Activated CD8-positive, alpha-beta memory T cell treated with anti-CD3 and anti-CD28 coated beads for 36 hours (primary cell): ENCODE measurements around the gene NFYC. TPM values are rescaled to one million over a fixed set of nuclear protein-coding genes. Genes with fewer than 3 reads are reported as not detected.

ENCODE experiments used
- CTCF ChIA-PET: fragments of 350-600 bp; sonication (Branson Sonifier 250); formaldehyde crosslinking; loops from one replicate; lab custom pipeline; 2021; ENCODE audit warnings: antibody characterized with exemption; lab: Charles Lee
- POLR2A ChIA-PET: fragments of 350-600 bp; sonication (Branson Sonifier 250); formaldehyde crosslinking; loops from one replicate; lab custom pipeline; 2021; ENCODE audit warnings: antibody characterized with exemption; lab: Charles Lee
- total RNA-seq, 2 experiments: library from RNA; stranded (reverse); gene quantifications; one replicate each; pipeline ENCODE4 v1.2.3, GENCODE V29; 2021

NFYC gene
- total RNA-seq, 2 experiments from 2014 or later: 56.5 to 67.9 TPM

DNA sequence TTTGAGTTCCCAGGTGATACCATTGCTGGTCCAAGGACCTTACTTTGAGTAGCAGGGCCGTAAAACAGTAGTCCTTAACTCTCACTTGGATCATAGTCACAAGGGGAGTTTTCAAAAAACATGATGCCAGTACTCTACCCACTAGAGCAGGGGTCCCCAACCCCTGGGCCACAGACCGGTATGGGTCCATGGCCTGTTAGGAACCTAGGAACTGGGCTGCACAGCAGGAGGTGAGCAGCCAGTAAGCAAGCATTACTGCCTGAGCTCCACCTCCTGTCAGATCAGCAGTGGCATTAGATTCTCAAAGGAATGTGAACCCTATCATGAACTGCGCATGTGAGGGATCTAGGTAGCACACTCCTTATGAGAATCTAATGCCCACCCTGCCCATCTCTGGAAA, 52.4 kb downstream of the NFYC start:
- CTCF ChIA-PET: interaction anchor here (1.1 kb wide), 1 partner anchor 12 kb away, joined by 3 read pairs; no protein-coding TSS in a partner anchor
- POLR2A ChIA-PET: no interaction called here

DNA sequence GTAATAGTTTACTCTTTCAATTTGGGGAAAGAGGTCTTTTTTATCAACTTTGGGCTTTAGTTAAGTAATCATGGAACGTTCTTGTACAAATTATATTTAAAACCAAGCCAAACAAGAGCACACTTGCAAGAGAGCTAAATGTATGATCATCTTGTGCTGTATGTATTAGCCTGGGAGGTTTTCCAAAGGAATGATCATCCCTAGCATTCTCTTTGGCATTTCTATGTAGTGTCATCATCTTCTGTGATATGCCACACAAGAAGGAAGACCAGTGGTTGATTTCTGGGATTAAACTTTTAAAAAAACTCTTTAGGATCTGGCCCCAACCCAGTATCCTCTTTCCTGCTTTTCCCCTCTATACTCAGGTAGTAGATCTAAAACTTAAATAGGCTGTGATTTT, 53.7 kb downstream of the NFYC start:
- ChIA-PET POLR2A (interaction anchor here (0.5 kb wide), 1 partner anchor 1349 kb away, joined by 4 read pairs; no protein-coding TSS in a partner anchor), CTCF (no interaction called here)

- ChIA-PET CTCF (no interaction called here), POLR2A (no interaction called here)
Observed at GRCh38 chr1:40746344-40747090, 55.0 kb downstream of the NFYC start.

GRCh38 chr1:40748841-40749718, 57.6 kb downstream of the NFYC start:
- CTCF ChIA-PET: no interaction called here
- POLR2A ChIA-PET: no interaction called here

DNA sequence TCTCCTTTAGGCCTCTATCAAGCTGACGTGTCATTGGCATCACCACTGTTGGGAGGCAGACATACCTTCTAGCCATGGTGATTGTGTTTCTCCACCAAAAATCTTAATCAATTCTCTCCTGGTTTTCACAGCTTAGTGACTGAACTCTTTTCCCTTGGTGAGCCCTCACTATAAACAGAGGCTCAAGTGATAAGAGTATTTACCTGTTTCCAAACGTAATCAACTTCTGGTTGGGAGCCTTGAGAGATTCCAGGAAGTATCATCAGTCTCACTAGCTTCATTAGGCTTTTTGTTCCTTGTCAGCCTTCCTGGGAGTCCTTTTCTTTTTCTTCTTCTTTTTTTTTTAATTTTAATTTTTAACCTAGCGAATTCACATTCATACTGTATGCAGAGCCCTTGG, 58.3 kb downstream of the NFYC start:
- POLR2A ChIA-PET: no interaction called here
- CTCF ChIA-PET: no interaction called here

- ChIA-PET POLR2A (no interaction called here), CTCF (no interaction called here)
Observed at GRCh38 chr1:40750451-40750908, 59.0 kb downstream of the NFYC start.

- ChIA-PET POLR2A (no interaction called here), CTCF (no interaction called here)
Observed at GRCh38 chr1:40751802-40752201, 60.3 kb downstream of the NFYC start.

DNA sequence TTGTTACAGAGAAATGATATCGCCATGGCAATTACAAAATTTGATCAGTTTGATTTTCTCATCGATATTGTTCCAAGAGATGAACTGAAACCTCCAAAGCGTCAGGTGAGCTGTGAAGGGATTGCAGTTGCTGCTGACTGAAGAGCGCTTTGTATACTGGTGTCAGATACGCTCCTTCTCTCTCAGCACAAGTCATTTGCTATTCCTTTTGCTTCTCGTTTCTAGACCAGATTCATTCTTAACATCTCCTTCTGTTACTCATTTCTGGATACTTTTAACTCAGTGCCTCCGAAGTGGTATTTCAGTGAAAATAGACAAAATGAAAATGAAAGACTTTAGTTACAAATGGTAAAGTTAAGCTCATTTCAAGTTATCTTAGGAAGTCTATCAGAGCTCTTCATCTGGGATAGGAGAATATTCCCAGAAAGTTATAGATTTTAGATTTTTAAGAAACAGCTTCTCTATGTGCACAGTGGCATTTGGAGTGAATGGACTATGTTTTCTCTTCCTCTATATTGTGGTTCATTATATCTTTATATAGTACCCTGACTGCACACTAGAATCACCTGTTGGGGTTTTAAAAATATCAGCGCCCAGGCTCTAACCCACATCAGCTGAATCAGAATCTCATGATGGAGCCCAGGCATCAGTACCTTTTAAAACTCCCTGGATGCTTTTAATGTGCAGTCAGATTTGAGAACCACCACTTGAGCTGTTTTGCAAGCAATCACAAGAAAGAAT, 61.8 kb downstream of the NFYC start:
- ChIA-PET POLR2A (interaction anchor here (0.8 kb wide), 1 partner anchor 54 kb away, joined by 4 read pairs; no protein-coding TSS in a partner anchor), CTCF (interaction anchor here (1.0 to 1.9 kb wide), 3 partner anchors 21 to 62 kb away, joined by 3 to 7 read pairs (median 3); partner anchors contain the start of gene NFYC)

GRCh38 chr1:40754201-40754600, 62.7 kb downstream of the NFYC start:
- ChIA-PET POLR2A (no interaction called here), CTCF (interaction anchor here (1.9 kb wide), 1 partner anchor 20 kb away, joined by 7 read pairs; no protein-coding TSS in a partner anchor)

- POLR2A ChIA-PET: no interaction called here
- CTCF ChIA-PET: interaction anchor here (3.3 kb wide), 1 partner anchor 17 kb away, joined by 16 read pairs; no protein-coding TSS in a partner anchor
Observed at GRCh38 chr1:40755067-40755466, 63.6 kb downstream of the NFYC start.

DNA sequence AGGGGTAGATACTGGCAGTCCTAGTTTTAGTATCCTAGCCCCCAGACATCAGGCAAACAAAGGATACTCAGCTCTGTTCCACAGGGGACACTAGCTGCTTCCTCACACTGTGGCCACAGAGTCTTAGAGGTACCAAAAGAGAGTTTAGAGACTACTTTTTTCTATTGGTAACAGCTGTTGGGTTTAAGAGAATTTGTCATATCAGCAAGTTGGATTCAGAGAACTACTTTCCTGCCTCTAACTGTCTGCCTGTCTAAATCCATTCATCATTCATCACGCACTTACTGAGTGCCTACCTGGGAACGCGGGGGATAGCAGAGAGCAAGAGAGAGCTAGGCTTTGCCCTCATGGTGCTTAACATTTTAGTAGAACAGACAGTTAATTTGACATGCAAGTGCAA, 65.0 kb downstream of the NFYC start:
- CTCF ChIA-PET: interaction anchor here (3.3 kb wide), 1 partner anchor 16 kb away, joined by 16 read pairs; no protein-coding TSS in a partner anchor
- POLR2A ChIA-PET: no interaction called here

DNA sequence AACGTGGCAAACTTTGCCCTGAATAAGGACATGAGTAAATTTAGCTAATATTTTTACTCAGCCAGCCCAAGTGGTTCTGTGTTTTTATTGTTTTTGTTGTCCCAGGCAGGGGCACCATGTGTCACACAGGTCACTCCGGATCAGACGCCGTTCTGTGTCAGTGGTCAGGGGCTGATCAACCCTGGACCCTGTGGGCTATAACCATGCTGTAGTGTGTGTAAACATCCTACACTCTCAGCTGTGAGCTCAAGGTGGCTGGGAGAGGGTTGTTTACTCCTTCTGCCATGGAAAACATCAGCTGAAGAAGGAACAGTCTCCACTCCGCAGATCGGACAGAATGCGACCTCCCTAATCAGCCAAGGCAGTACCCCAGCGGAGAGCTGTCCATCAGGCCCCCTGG, 65.6 kb downstream of the NFYC start:
- ChIA-PET CTCF (interaction anchor here (3.3 kb wide), 1 partner anchor 15 kb away, joined by 16 read pairs; no protein-coding TSS in a partner anchor), POLR2A (no interaction called here)

GRCh38 chr1:40758004-40758403, 66.5 kb downstream of the NFYC start:
- ChIA-PET POLR2A (no interaction called here), CTCF (interaction anchor here (0.7 to 3.3 kb wide), 2 partner anchors 10 to 14 kb away, joined by 3 to 16 read pairs; no protein-coding TSS in a partner anchor)

GRCh38 chr1:40758578-40759343, 67.3 kb downstream of the NFYC start:
- CTCF ChIA-PET: interaction anchor here (0.7 to 3.3 kb wide), 2 partner anchors 11 to 14 kb away, joined by 3 to 16 read pairs; no protein-coding TSS in a partner anchor
- POLR2A ChIA-PET: no interaction called here

- ChIA-PET POLR2A (no interaction called here), CTCF (no interaction called here)
Observed at GRCh38 chr1:40760984-40761383, 69.5 kb downstream of the NFYC start.

GRCh38 chr1:40762144-40762923, 70.8 kb downstream of the NFYC start:
- ChIA-PET CTCF (no interaction called here), POLR2A (no interaction called here)

- ChIA-PET CTCF (interaction anchor here (1.1 to 3.3 kb wide), 5 partner anchors 11 to 189 kb away, joined by 3 to 15 read pairs (median 5); partner anchors contain the start of gene NFYC), POLR2A (no interaction called here)
Observed at GRCh38 chr1:40763742-40764532, 72.4 kb downstream of the NFYC start.
